Osteoblast (primary cell): ENCODE measurements around the gene TTLL12. TPM values are rescaled to one million over a fixed set of nuclear protein-coding genes. Genes with fewer than 3 reads are reported as not detected.

ENCODE experiments used
- DNase-seq: peaks from one replicate; pipeline ENCODE4 v3.0.0; 2011; ENCODE audit warnings: low spot score, mixed read lengths; ENCODE audit not compliant: insufficient read length; ENCODE audit errors: missing footprints
- H2AFZ ChIP-seq: 2 replicates; pipeline ENCODE4 v1.6.0; 2011; ENCODE audit warnings: mild to moderate bottlenecking, low read length
- H3K27ac ChIP-seq: 2 replicates; pipeline ENCODE4 v1.5.1; 2011; ENCODE audit warnings: mild to moderate bottlenecking, low read depth, low read length, moderate library complexity
- H3K27me3 ChIP-seq: 2 replicates; pipeline ENCODE4 v1.6.0; 2012; ENCODE audit warnings: mild to moderate bottlenecking, control low read depth, inconsistent platforms, low read length, moderate library complexity; ENCODE audit not compliant: insufficient read depth
- H3K36me3 ChIP-seq: 2 replicates; pipeline ENCODE4 v1.5.1; 2011; ENCODE audit warnings: mild to moderate bottlenecking, low read length, control low read depth, moderate library complexity; ENCODE audit not compliant: insufficient read depth
- H3K4me1 ChIP-seq: 2 replicates; pipeline ENCODE4 v1.5.1; 2011; ENCODE audit warnings: mild to moderate bottlenecking, low read length, control low read depth, moderate library complexity; ENCODE audit not compliant: insufficient read depth
- H3K4me2 ChIP-seq: 2 replicates; pipeline ENCODE4 v1.6.0; 2011; ENCODE audit warnings: mild to moderate bottlenecking, low read length; ENCODE audit not compliant: insufficient read depth
- H3K4me3 ChIP-seq: fragments of 200-600 bp; sonication (generic); 3 replicates; pipeline ENCODE4 v1.5.1; 2012; ENCODE audit warnings: mild to moderate bottlenecking, low read length, inconsistent platforms; ENCODE audit not compliant: insufficient read depth
- H3K79me2 ChIP-seq: 2 replicates; pipeline ENCODE4 v1.6.0; 2012; ENCODE audit warnings: mild to moderate bottlenecking, low read length, control low read depth, inconsistent platforms; ENCODE audit not compliant: insufficient read depth
- H3K9me3 ChIP-seq: 2 replicates; pipeline ENCODE4 v1.5.1; 2011; ENCODE audit warnings: low read depth, low read length, control low read depth
- H4K20me1 ChIP-seq: 2 replicates; pipeline ENCODE4 v1.6.0; 2012; ENCODE audit warnings: mild to moderate bottlenecking, low read length, control low read depth; ENCODE audit not compliant: insufficient read depth
- CTCF ChIP-seq: IDR thresholded peaks from 2 replicates; pipeline ENCODE4 v1.5.1; 2011; ENCODE audit warnings: mild to moderate bottlenecking, low read depth, low read length, moderate library complexity; ENCODE audit errors: extremely low read depth
- total RNA-seq: library from RNA; depleted of rRNA; stranded (reverse); fragments of >200 nt; gene quantifications from 2 replicates; pipeline ENCODE4 v1.2.3, GENCODE V29; 2012

The TTLL12 gene
- total RNA-seq, 1 donor, result 29.0 TPM

- no peak overlapping the region for H3K27ac ChIP-seq
- H3K4me1 ChIP-seq, result no peaks in the 10 kb centered on the region
- no peaks in the 10 kb centered on the region for H4K20me1 ChIP-seq
- DNase-seq, result no peak
- H3K27me3 ChIP-seq, result no peaks in the 10 kb centered on the region
- H2AFZ ChIP-seq, result no peak overlapping the region
- no peak overlapping the region for H3K4me2 ChIP-seq
- no peak overlapping the region for H3K4me3 ChIP-seq
- H3K79me2 ChIP-seq, result no peaks in the 10 kb centered on the region
- no peak for TF ChIP-seq CTCF
- H3K36me3 ChIP-seq, result no peaks in the 10 kb centered on the region
- no peaks in the 10 kb centered on the region for H3K9me3 ChIP-seq
Measured at GRCh38 chr22:43208703-43209522, 22.0 kb upstream of the TTLL12 start.

- no peak overlapping the region for H2AFZ ChIP-seq
Measured at GRCh38 chr22:43207849-43208702, 21.1 kb upstream of the TTLL12 start.

GRCh38 chr22:43207386-43207785 is 20.5 kb upstream of the TTLL12 start:
- TF ChIP-seq CTCF, result no peak
- H3K79me2 ChIP-seq, result no peaks in the 10 kb centered on the region
- H3K36me3 ChIP-seq, result no peaks in the 10 kb centered on the region
- no peak overlapping the region for H3K4me2 ChIP-seq
- no peaks in the 10 kb centered on the region for H3K4me1 ChIP-seq
- DNase-seq, result no peak
- no peaks in the 10 kb centered on the region for H4K20me1 ChIP-seq
- no peaks in the 10 kb centered on the region for H3K9me3 ChIP-seq
- H3K27ac ChIP-seq, result no peak overlapping the region
- H3K27me3 ChIP-seq, result no peaks in the 10 kb centered on the region
- H2AFZ ChIP-seq, result no peak overlapping the region
- no peak overlapping the region for H3K4me3 ChIP-seq

More at GRCh38 chr22:43207849-43208702, 21.1 kb upstream of the TTLL12 start:
- Histone ChIP-seq H3K27me3 (no peaks in the 10 kb centered on the region), H3K9me3 (no peaks in the 10 kb centered on the region), H3K36me3 (no peaks in the 10 kb centered on the region), H3K4me1 (no peaks in the 10 kb centered on the region), H3K4me3 (no peak overlapping the region), H3K27ac (no peak overlapping the region), H4K20me1 (no peaks in the 10 kb centered on the region), H3K79me2 (no peaks in the 10 kb centered on the region), H3K4me2 (no peak overlapping the region)
- peak; percentile 84 for DNase-seq
- no peak for TF ChIP-seq CTCF
